Gastroesophageal sphincter (tissue), 3 donors: ENCODE results near the gene ARHGAP24.

ENCODE experiments used
- CTCF ChIP-seq, 4 experiments: fragments of 200-600 bp in 2 of 4; fragments of 450-650 bp in 2 of 4; sonication (generic) in 1 of 4; IDR thresholded peaks; one replicate each; pipeline ENCODE4 v1.5.1; 2017 to 2019; ENCODE audit warnings: antibody characterized with exemption in 4 of 4, mild to moderate bottlenecking in 2 of 4, moderate library complexity in 2 of 4
- EP300 ChIP-seq: sonication (generic); formaldehyde crosslinking; IDR thresholded peaks from one replicate; pipeline ENCODE4 v1.6.1; 2017; ENCODE audit warnings: antibody characterized with exemption, mild to moderate bottlenecking
- POLR2A ChIP-seq, 2 donors: fragments of 450-650 bp; IDR thresholded peaks; one replicate each; pipeline ENCODE4 v1.6.1; 2017; ENCODE audit warnings: antibody characterized with exemption in 2 of 2, mild to moderate bottlenecking in 2 of 2, moderate library complexity in 1 of 2

GRCh38 chr4:85861064-85861765, 386.3 kb downstream of the ARHGAP24 start:
- no peak for TF ChIP-seq POLR2A (IDR thresholded peaks at IDR 0.05)
- TF ChIP-seq CTCF (IDR thresholded peaks at IDR 0.05), result no peak
- TF ChIP-seq EP300, result no peak
